Left ventricle myocardium inferior (tissue), 1 donor: ENCODE data around the gene LHFPL3. TPM values are rescaled to one million over a fixed set of nuclear protein-coding genes. Genes with fewer than 3 reads are reported as not detected.

Source experiments
- DNase-seq: peaks from one replicate; pipeline ENCODE4 v3.0.0-alpha.2; 2020
- H3K27ac ChIP-seq: fragments of 200-600 bp; replicated peaks from 2 replicates; pipeline ENCODE4 v1.8.0; 2021
- H3K27me3 ChIP-seq: fragments of 200-600 bp; 2 replicates; pipeline ENCODE4 v1.8.0; 2021; ENCODE audit warnings: low read depth
- H3K36me3 ChIP-seq: fragments of 200-600 bp; 2 replicates; pipeline ENCODE4 v1.8.0; 2021
- H3K4me1 ChIP-seq: fragments of 200-600 bp; 2 replicates; pipeline ENCODE4 v1.8.0; 2021
- H3K4me3 ChIP-seq: fragments of 200-600 bp; 2 replicates; pipeline ENCODE4 v1.8.0; 2021; ENCODE audit warnings: mild to moderate bottlenecking, moderate library complexity
- H3K9me3 ChIP-seq: fragments of 200-600 bp; replicated peaks from 2 replicates; pipeline ENCODE4 v1.8.0; 2021
- intact Hi-C: fragments of 100-400 bp; cut with micrococcal nuclease; formaldehyde crosslinking; loops from one replicate; pipeline ENCODE4 v1.11.0; 2022
- total RNA-seq: library from RNA; stranded (reverse); fragmentation: NEBNext Ultra II Directional; extraction: Animal tissue kit (Norgen Biotek cat#: 25700); gene quantifications from one replicate; pipeline ENCODE4 v1.2.1, GENCODE V29; 2021
- TF ChIP-seq, protein P1 (sequence below): fragments of 200-600 bp; IDR thresholded peaks from 2 replicates; pipeline ENCODE4 v1.8.0; 2021; ENCODE audit warnings: antibody characterized with exemption, mild to moderate bottlenecking, borderline replicate concordance
- donor health status: DM: no; HTN: yes; CAD: no; lungs with severe emphysema.

Gene LHFPL3
- total RNA-seq, 1 donor from 2014 or later = not detected

DNA sequence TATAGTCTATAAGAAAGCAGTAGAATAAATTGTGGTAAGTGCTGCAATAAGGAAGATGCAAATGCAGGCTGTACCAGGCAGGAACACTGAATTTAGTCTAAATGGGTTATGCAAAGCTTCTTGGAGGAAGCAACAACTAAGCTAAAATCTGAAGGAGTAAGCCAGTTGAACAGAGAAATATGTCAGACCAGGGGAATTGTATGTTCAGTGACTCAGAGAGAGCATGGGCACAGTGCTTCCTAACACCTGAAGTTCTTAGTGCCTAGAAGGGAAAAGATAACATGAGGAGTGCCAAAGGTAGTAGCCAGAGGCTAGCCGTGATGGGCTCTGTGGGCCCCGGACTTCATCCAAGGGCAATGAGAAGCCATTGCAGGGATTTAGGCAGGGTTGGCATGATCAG lies 481.5 kb downstream of the LHFPL3 start:
- no peak overlapping the region for H3K4me3 ChIP-seq
- H3K36me3 ChIP-seq = no peaks in the 10 kb centered on the region
- H3K9me3 ChIP-seq = no peaks in the 10 kb centered on the region
- no peaks in the 10 kb centered on the region for H3K4me1 ChIP-seq
- H3K27me3 ChIP-seq = peaks cover 48% of the 10 kb centered on the region
- intact Hi-C loops = no loop called here
- H3K27ac ChIP-seq = no peak overlapping the region
- TF ChIP-seq, protein P1, sequence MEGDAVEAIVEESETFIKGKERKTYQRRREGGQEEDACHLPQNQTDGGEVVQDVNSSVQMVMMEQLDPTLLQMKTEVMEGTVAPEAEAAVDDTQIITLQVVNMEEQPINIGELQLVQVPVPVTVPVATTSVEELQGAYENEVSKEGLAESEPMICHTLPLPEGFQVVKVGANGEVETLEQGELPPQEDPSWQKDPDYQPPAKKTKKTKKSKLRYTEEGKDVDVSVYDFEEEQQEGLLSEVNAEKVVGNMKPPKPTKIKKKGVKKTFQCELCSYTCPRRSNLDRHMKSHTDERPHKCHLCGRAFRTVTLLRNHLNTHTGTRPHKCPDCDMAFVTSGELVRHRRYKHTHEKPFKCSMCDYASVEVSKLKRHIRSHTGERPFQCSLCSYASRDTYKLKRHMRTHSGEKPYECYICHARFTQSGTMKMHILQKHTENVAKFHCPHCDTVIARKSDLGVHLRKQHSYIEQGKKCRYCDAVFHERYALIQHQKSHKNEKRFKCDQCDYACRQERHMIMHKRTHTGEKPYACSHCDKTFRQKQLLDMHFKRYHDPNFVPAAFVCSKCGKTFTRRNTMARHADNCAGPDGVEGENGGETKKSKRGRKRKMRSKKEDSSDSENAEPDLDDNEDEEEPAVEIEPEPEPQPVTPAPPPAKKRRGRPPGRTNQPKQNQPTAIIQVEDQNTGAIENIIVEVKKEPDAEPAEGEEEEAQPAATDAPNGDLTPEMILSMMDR = no peak
- no peak for DNase-seq

DNA sequence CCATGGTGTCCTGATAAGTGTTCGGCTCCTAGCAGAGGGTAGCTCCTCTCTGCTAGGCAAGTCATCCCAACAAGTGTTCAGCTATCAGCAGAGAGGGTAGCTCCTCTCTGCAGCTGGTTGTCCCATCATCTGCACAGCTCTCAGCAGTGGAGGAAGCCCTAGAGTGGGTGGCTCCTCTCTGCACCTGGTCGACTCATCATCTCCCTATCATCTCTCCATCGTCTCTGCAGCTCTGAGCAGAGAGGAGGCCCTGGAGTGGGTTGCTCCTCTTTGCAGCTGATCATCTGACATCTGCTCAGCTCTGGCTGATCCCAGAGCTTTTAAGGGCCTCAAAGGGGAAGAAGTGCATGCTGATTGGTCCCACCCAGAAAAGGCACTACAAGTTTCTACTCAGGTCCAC lies 485.7 kb downstream of the LHFPL3 start:
- H3K4me3 ChIP-seq = no peak overlapping the region
- intact Hi-C loops = no loop called here

DNA sequence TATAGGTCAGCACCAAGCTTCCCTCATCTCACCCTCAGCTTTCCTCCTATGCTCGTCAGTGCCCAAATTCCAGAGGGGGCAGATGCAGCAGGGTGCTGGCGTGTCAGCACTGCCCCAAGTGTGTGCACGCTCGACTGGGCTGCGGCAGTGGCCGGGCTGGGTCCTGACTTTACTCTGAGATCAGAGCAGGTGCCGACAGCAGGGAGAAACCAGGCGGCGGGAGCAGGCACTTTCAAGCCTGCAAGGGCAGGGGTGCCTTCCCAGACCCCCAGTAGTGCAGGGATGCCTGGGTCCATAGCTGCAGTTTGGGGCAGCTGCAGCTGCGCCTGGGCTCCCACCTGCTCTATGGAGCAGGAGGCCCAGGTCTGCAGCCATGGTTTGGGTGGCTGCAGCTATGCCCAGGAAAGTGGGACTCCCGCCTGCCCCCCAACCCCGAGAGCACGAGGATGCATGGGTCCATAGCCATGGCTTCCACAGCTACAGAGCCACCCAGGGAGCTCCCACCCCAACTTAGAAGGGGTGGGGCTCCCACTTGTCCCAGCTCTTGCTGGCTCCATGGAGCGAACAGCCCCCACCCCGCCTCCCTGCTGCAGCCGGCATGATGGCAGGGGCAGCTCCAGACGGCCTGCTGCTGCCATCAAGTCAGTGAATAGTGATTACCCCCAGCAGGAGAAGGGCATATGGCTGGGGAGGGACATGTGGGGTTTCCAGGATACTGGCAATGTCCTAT lies 486.4 kb downstream of the LHFPL3 start:
- intact Hi-C loops = no loop called here
- peaks cover 50% of the 10 kb centered on the region for H3K27me3 ChIP-seq
- no peaks in the 10 kb centered on the region for H3K4me1 ChIP-seq
- TF ChIP-seq, protein P1 = no peak
- no peaks in the 10 kb centered on the region for H3K36me3 ChIP-seq
- DNase-seq = no peak
- no peaks in the 10 kb centered on the region for H3K9me3 ChIP-seq
- no peak overlapping the region for H3K27ac ChIP-seq
- H3K4me3 ChIP-seq = no peak overlapping the region

More for the DNA sequence above, 485.7 kb downstream of the LHFPL3 start:
- H3K27ac ChIP-seq = no peak overlapping the region
- TF ChIP-seq, protein P1 = no peak
- H3K9me3 ChIP-seq = no peaks in the 10 kb centered on the region
- no peaks in the 10 kb centered on the region for H3K4me1 ChIP-seq
- peaks cover 54% of the 10 kb centered on the region for H3K27me3 ChIP-seq
- no peaks in the 10 kb centered on the region for H3K36me3 ChIP-seq
- no peak for DNase-seq

DNA sequence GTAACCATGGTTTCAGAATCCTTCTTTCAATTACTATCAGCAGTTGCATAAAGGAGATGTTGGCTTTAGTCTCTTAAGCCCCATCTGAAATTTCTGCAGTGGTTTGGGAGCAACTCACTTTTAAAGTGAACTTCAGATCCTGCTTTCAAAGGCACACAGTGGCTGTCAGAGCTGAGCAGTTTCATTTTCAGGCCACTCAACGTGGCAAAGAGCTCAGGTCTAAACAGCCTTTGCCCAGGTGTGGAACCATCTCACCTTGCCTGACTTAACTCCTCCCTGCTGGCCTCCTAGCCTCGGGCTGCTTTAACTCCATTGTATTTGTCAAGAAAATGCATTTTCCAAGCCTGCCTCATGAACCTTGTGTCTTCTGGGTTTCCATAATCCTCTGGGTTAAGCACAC lies 488.1 kb downstream of the LHFPL3 start:
- Histone ChIP-seq H3K4me3 (no peak overlapping the region), H3K9me3 (no peaks in the 10 kb centered on the region), H3K27me3 (peaks cover 35% of the 10 kb centered on the region), H3K36me3 (no peaks in the 10 kb centered on the region), H3K4me1 (no peaks in the 10 kb centered on the region), H3K27ac (no peak overlapping the region)
- DNase-seq = no peak
- TF ChIP-seq, protein P1 = no peak
- intact Hi-C loops = no loop called here

DNA sequence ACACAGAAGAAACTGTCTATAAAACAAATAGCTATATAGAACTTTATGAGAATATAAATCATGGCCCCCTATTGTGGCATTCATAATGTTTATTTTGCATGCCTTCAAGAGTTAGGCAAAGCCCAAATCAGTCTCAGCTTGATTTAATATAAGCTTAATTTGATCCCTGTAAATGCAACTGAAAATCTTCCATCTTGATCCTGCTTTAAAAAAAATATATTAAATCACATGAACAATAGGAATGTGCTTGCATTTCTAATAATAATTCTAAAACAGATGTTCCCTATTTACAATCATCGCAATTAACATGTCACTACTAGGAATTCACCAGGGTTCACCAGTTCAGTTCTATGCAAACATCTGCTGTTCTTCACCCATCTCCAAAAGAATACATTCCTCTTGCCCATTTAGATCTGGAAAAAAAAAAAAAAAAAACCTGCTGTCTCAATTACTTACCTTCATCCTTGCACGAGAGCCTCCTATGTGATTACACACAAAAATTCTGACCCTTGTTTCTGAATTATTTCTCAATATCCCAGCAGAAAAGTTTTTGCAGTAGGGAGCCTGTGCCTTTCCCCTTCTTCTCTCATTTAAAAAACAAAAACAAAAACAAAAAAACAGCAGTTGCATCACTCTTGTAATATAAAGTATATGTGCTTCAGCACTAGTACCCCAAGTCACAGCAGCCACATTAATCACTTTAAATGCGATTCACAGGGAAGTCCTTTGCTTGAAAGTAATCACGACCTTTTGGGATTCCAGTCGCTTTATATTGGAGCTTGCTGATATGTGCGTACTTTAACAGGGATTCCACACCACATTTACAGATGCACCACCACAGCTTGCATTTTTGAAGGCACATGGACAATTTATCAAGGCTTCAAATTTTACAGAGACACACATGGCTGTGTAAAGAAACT lies 490.8 kb downstream of the LHFPL3 start:
- no peaks in the 10 kb centered on the region for H3K9me3 ChIP-seq
- H3K27me3 ChIP-seq = peaks cover 25% of the 10 kb centered on the region
- no peak overlapping the region for H3K27ac ChIP-seq
- H3K4me1 ChIP-seq = no peaks in the 10 kb centered on the region
- no peak overlapping the region for H3K4me3 ChIP-seq
- no peak for DNase-seq
- TF ChIP-seq, protein P1 = no peak
- intact Hi-C loops = no loop called here
- H3K36me3 ChIP-seq = no peaks in the 10 kb centered on the region
